M059J (cell line): ENCODE results near the gene GCDH. TPM values are rescaled to one million over a fixed set of nuclear protein-coding genes. Genes with fewer than 3 reads are reported as not detected.
"Not testable (repeated sequence)": the region's sequence is repeated elsewhere in the genome, so short reads cannot be mapped to it uniquely, and the experiment has no call there.

Source experiments
- DNase-seq: peaks from one replicate; pipeline ENCODE4 v3.0.0-alpha.2; 2012; ENCODE audit warnings: low read depth
- total RNA-seq: library from RNA; depleted of rRNA; stranded (reverse); fragments of >200 nt; shearing (Covaris generic); gene quantifications from 2 replicates; pipeline ENCODE4 v1.2.3, GENCODE V29; 2014

Gene GCDH
- total RNA-seq, 1 experiment from 2014 or later: 27.5 TPM

- peak; percentile 25 for DNase-seq
These were observed 17.7 kb upstream of the GCDH start for GRCh38 chr19:12872941-12873890.

- DNase-seq: no peak
These were observed 16.8 kb upstream of the GCDH start for GRCh38 chr19:12873891-12874745.

- DNase-seq: no peak
These were observed 15.9 kb upstream of the GCDH start for GRCh38 chr19:12875086-12875485.

- peak; percentile 25 for DNase-seq
These were observed 10.3 kb upstream of the GCDH start for GRCh38 chr19:12880551-12881171.

- peak; percentile 95 for DNase-seq
These were observed 9.7 kb upstream of the GCDH start, which contains the start of gene DNASE2 for GRCh38 chr19:12881172-12881808. DNASE2 (minus strand) TSS chr19:12881449; CDS start chr19:12881375, 74 bp downstream.

GRCh38 chr19:12882589-12882988 is 8.4 kb upstream of the GCDH start:
- no peak for DNase-seq

GRCh38 chr19:12884202-12884601 is 6.8 kb upstream of the GCDH start:
- DNase-seq: no peak

GRCh38 chr19:12884627-12884925 is 6.4 kb upstream of the GCDH start:
- DNase-seq: no peak

- DNase-seq: peak; percentile 35
These were observed 5.8 kb upstream of the GCDH start for GRCh38 chr19:12884926-12885748.

- DNase-seq: no peak
These were observed 5.0 kb upstream of the GCDH start for GRCh38 chr19:12885749-12886650.

- no peak for DNase-seq
These were observed 4.3 kb upstream of the GCDH start for GRCh38 chr19:12886651-12886968.

GRCh38 chr19:12886969-12887747 is 3.8 kb upstream of the GCDH start, which contains the start of gene KLF1:
KLF1 (minus strand) TSS chr19:12887201; CDS start chr19:12887140, 61 bp downstream.
- no peak for DNase-seq

- no peak for DNase-seq
These were observed 2.9 kb upstream of the GCDH start for GRCh38 chr19:12888006-12888603.

GRCh38 chr19:12890299-12890786 is 617 bp upstream of the GCDH start:
- DNase-seq: not testable (repeated sequence)

- no peak for DNase-seq
These were observed 627 bp downstream of the GCDH start for GRCh38 chr19:12891553-12892021.

GRCh38 chr19:12893582-12893981 is 2.6 kb downstream of the GCDH start:
- DNase-seq: no peak

- DNase-seq: no peak
These were observed 5.5 kb downstream of the GCDH start for GRCh38 chr19:12896460-12896859.

- DNase-seq: no peak
These were observed 9.0 kb downstream of the GCDH start for GRCh38 chr19:12899891-12900518.
